Epithelial cell of esophagus (primary cell): ENCODE data around the gene OSBPL9.
A peak's percentile ranks its signal among the peaks of the same experiment; 100 is the strongest.
"Not testable (repeated sequence)": the region's sequence is repeated elsewhere in the genome, so short reads cannot be mapped to it uniquely, and the experiment has no call there.

Experiments used
- DNase-seq: peaks from one replicate; pipeline ENCODE4 v3.0.0; 2010; ENCODE audit warnings: low read depth
- H3K4me3 ChIP-seq: 2 replicates; pipeline ENCODE4 v1.5.1; 2011; ENCODE audit warnings: mild to moderate bottlenecking, low read length, control low read depth
- CTCF ChIP-seq: IDR thresholded peaks from 2 replicates; pipeline ENCODE4 v1.5.1; 2011; ENCODE audit warnings: low read depth, mild to moderate bottlenecking, low read length, control low read depth, inconsistent platforms; ENCODE audit not compliant: insufficient read depth; ENCODE audit errors: missing control alignments

OSBPL9 gene

GRCh38 chr1:51791888-51792287, 175.0 kb downstream of the OSBPL9 start:
- no peak for TF ChIP-seq CTCF
- no peak for DNase-seq
- H3K4me3 ChIP-seq = no peak overlapping the region

- no peak for TF ChIP-seq CTCF
- H3K4me3 ChIP-seq = no peak overlapping the region
- peak; percentile 24 for DNase-seq
Observed at GRCh38 chr1:51792864-51793263, 176.0 kb downstream of the OSBPL9 start.

GRCh38 chr1:51794260-51794659, 177.4 kb downstream of the OSBPL9 start:
- TF ChIP-seq CTCF = no peak
- H3K4me3 ChIP-seq = no peak overlapping the region
- DNase-seq = no peak

- no peak overlapping the region for H3K4me3 ChIP-seq
- no peak for TF ChIP-seq CTCF
- no peak for DNase-seq
Observed at GRCh38 chr1:51794868-51795267, 178.0 kb downstream of the OSBPL9 start.

- DNase-seq = no peak
- no peak for TF ChIP-seq CTCF
- no peak overlapping the region for H3K4me3 ChIP-seq
Observed at GRCh38 chr1:51799372-51799771, 182.5 kb downstream of the OSBPL9 start.

- DNase-seq = no peak
- H3K4me3 ChIP-seq = no peak overlapping the region
- no peak for TF ChIP-seq CTCF
Observed at GRCh38 chr1:51814513-51814912, 197.6 kb downstream of the OSBPL9 start.

GRCh38 chr1:51818487-51818886, 201.6 kb downstream of the OSBPL9 start:
- TF ChIP-seq CTCF = no peak
- no peak for DNase-seq
- H3K4me3 ChIP-seq = no peak overlapping the region

- DNase-seq, H3K4me3 ChIP-seq: not testable (repeated sequence)
Observed at GRCh38 chr1:51819021-51819420, 202.1 kb downstream of the OSBPL9 start.
